ENCODE results near the gene CCDC13. TPM values are rescaled to one million over a fixed set of nuclear protein-coding genes. Genes with fewer than 3 reads are reported as not detected.
"Not testable (repeated sequence)": the region's sequence is repeated elsewhere in the genome, so short reads cannot be mapped to it uniquely, and the experiment has no call there.

CCDC13 gene
- polyA plus RNA-seq, 1 donor (not counting 4 experiments of a cell fraction or from before 2014, with no cell fraction given): 0.21 TPM

- H3K4me3 ChIP-seq (ENCODE audit: control insufficient read depth in 2 of 3, extremely low read depth in 1 of 3, insufficient read depth in 2 of 3, low read depth in 1 of 3, low read length in 3 of 3): no peak overlapping the region
- H3K79me2 ChIP-seq (ENCODE audit: control insufficient read depth, insufficient read depth, low read length): no peaks in the 10 kb centered on the region
- DNase-seq (ENCODE audit: low read depth, low spot score) (no peak), FAIRE-seq (peak; percentile 39)
- dilution Hi-C loops (cut with MboI; ENCODE audit: extremely low pct_ligation_motif_present, low sequenced_read_pairs): no loop called here
- no peak overlapping the region for H3K4me2 ChIP-seq (ENCODE audit: control insufficient read depth, extremely low read depth, insufficient read depth, low read depth, low read length)
- no peaks in the 10 kb centered on the region for H3K27me3 ChIP-seq (ENCODE audit: control insufficient read depth, extremely low read depth, insufficient read depth, low read length)
- H3K27ac ChIP-seq (ENCODE audit: control insufficient read depth, insufficient read depth, low read length): no peak overlapping the region
- H3K4me1 ChIP-seq (ENCODE audit: control insufficient read depth, extremely low read depth, insufficient read depth, low read length): peaks cover 10% of the 10 kb centered on the region
- H3K9me1 ChIP-seq (ENCODE audit: control insufficient read depth, extremely low read depth, insufficient read depth, low read length): no peaks in the 10 kb centered on the region
- H4K20me1 ChIP-seq (ENCODE audit: control insufficient read depth, extremely low read depth, insufficient read depth, low read length): no peaks in the 10 kb centered on the region
- H3K9ac ChIP-seq (ENCODE audit: control insufficient read depth, extremely low read depth, insufficient read depth, low read length): no peak overlapping the region
- no peaks in the 10 kb centered on the region for H3K36me3 ChIP-seq (ENCODE audit: control insufficient read depth in 2 of 2, extremely low read depth in 1 of 2, insufficient read depth in 2 of 2, low read length in 2 of 2)
- H2AFZ ChIP-seq (ENCODE audit: control insufficient read depth, low read length): no peak overlapping the region
- TF ChIP-seq EZH2 (IDR thresholded peaks at IDR 0.05; ENCODE audit: low read length) (no peak), CTCF (optimal IDR thresholded peaks at IDR 0.05 in 1 of 3, IDR thresholded peaks at IDR 0.05 in 1 of 3, conservative IDR thresholded peaks at IDR 0.05 in 1 of 3; ENCODE audit: extremely low read depth in 1 of 3, insufficient read depth in 2 of 3, low read length in 3 of 3) (no peak)
- H3K9me3 ChIP-seq (ENCODE audit: control insufficient read depth, low read depth, low read length): no peaks in the 10 kb centered on the region
Measured at GRCh38 chr3:42814914-42815507, 42.0 kb upstream of the CCDC13 start.

- Histone ChIP-seq H3K4me2 (ENCODE audit: control insufficient read depth, extremely low read depth, insufficient read depth, low read depth, low read length) (no peak overlapping the region), H3K4me3 (ENCODE audit: control insufficient read depth in 2 of 3, extremely low read depth in 1 of 3, insufficient read depth in 2 of 3, low read depth in 1 of 3, low read length in 3 of 3) (no peak overlapping the region), H3K36me3 (ENCODE audit: control insufficient read depth in 2 of 2, extremely low read depth in 1 of 2, insufficient read depth in 2 of 2, low read length in 2 of 2) (no peaks in the 10 kb centered on the region), H3K27ac (ENCODE audit: control insufficient read depth, insufficient read depth, low read length) (no peak overlapping the region), H3K27me3 (ENCODE audit: control insufficient read depth, extremely low read depth, insufficient read depth, low read length) (no peaks in the 10 kb centered on the region), H3K79me2 (ENCODE audit: control insufficient read depth, insufficient read depth, low read length) (no peaks in the 10 kb centered on the region), H3K9me3 (ENCODE audit: control insufficient read depth, low read depth, low read length) (no peaks in the 10 kb centered on the region), H4K20me1 (ENCODE audit: control insufficient read depth, extremely low read depth, insufficient read depth, low read length) (no peaks in the 10 kb centered on the region), H3K9me1 (ENCODE audit: control insufficient read depth, extremely low read depth, insufficient read depth, low read length) (no peaks in the 10 kb centered on the region), H3K9ac (ENCODE audit: control insufficient read depth, extremely low read depth, insufficient read depth, low read length) (no peak overlapping the region), H2AFZ (ENCODE audit: control insufficient read depth, low read length) (no peak overlapping the region), H3K4me1 (ENCODE audit: control insufficient read depth, extremely low read depth, insufficient read depth, low read length) (peaks cover 10% of the 10 kb centered on the region)
- dilution Hi-C loops (cut with MboI; ENCODE audit: extremely low pct_ligation_motif_present, low sequenced_read_pairs): no loop called here
- DNase-seq (ENCODE audit: low read depth, low spot score): no peak
- FAIRE-seq: no peak
- TF ChIP-seq EZH2 (IDR thresholded peaks at IDR 0.05; ENCODE audit: low read length) (no peak), CTCF (optimal IDR thresholded peaks at IDR 0.05 in 1 of 3, IDR thresholded peaks at IDR 0.05 in 1 of 3, conservative IDR thresholded peaks at IDR 0.05 in 1 of 3; ENCODE audit: extremely low read depth in 1 of 3, insufficient read depth in 2 of 3, low read length in 3 of 3) (no peak)
Measured at GRCh38 chr3:42814246-42814645, 41.2 kb upstream of the CCDC13 start.

- DNase-seq (ENCODE audit: low read depth, low spot score); H3K27ac ChIP-seq (ENCODE audit: control insufficient read depth, insufficient read depth, low read length); H3K9ac ChIP-seq (ENCODE audit: control insufficient read depth, extremely low read depth, insufficient read depth, low read length); H3K4me1 ChIP-seq (ENCODE audit: control insufficient read depth, extremely low read depth, insufficient read depth, low read length); H3K9me3 ChIP-seq (ENCODE audit: control insufficient read depth, low read depth, low read length); H3K79me2 ChIP-seq (ENCODE audit: control insufficient read depth, insufficient read depth, low read length); dilution Hi-C loops (cut with MboI; ENCODE audit: extremely low pct_ligation_motif_present, low sequenced_read_pairs); H4K20me1 ChIP-seq (ENCODE audit: control insufficient read depth, extremely low read depth, insufficient read depth, low read length); H3K9me1 ChIP-seq (ENCODE audit: control insufficient read depth, extremely low read depth, insufficient read depth, low read length); H3K36me3 ChIP-seq (ENCODE audit: control insufficient read depth in 2 of 2, extremely low read depth in 1 of 2, insufficient read depth in 2 of 2, low read length in 2 of 2); FAIRE-seq; H3K27me3 ChIP-seq (ENCODE audit: control insufficient read depth, extremely low read depth, insufficient read depth, low read length); H3K4me3 ChIP-seq (ENCODE audit: control insufficient read depth in 2 of 3, extremely low read depth in 1 of 3, insufficient read depth in 2 of 3, low read depth in 1 of 3, low read length in 3 of 3): not testable (repeated sequence)
- Histone ChIP-seq H3K4me2 (ENCODE audit: control insufficient read depth, extremely low read depth, insufficient read depth, low read depth, low read length) (peak overlapping the region; percentile 10), H2AFZ (ENCODE audit: control insufficient read depth, low read length) (peak overlapping the region; percentile 65)
Measured at GRCh38 chr3:42811118-42811883, 38.2 kb upstream of the CCDC13 start.
